KG1 (cell line): ENCODE measurements around the gene NRG3.

Source experiments
- DNase-seq: peaks from one replicate; lab custom pipeline; 2025; lab: John Stamatoyannopoulos, UW

The NRG3 gene

GRCh38 chr10:82213784-82214183 lies 338.8 kb downstream of the NRG3 start:
- DNase-seq = no peak

- DNase-seq = no peak
Observed at GRCh38 chr10:82221056-82221455, 346.1 kb downstream of the NRG3 start.

DNA sequence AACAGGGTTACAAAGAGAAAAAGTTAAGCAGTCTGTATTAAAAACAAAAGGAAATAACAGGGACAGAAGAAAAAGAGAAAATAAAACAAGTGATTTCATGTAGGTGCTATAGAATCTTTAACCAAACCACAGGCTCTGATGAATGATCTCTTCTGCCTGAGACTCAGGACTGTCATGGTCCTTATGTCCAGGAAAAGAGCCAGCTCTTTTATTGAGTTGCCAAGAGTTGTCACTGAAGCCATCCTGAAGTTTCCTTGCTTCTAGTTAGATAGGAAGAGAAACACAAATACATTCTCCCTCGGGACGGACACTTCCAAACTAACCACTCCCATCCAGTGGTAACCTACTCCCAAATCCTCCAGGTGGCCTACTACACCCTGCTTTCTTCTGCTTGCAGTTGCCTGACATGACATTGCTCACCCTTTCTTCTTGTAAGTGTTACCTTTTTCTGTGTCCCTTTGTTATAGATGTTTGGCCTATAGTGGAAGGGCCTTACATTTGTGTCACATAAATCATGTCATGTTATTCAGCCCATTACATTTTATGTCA lies 346.7 kb downstream of the NRG3 start:
- no peak for DNase-seq

DNA sequence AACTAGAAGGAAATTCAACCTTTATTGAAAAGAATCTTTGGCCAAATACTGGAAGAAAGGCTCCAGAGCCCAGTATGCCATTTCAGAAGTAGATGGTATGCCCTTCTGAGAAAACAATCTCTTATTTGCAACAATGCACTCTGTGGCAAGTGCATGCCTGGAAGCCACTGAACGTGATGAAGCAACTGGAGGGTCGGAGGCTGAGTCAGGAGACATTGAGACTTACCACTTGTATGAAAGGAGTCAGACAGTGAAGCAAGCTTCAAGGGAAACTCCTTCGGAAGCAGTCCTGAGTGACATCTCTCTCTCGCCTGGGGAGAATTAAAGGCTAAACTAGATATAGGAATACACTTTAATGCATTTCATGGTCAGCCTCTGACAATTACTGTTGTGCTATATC lies 353.7 kb downstream of the NRG3 start:
- no peak for DNase-seq

DNA sequence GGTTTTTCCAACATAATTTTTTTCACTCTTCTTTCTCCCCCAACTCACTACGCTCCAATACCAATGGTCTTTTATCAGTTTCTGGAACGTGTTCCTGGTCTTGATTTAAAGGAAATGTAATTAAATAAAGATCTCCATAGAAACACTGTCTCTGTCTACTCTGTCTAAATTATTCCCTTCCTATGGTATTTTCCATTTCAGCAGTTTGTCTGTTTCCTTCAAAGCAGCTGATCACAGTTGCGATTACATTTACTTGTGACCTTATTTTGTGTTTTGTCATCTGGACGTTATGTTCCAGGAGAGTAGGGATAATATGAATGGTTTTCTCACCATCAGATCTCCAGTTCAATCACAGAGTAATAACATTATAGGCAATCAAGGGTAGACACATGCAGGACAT lies 359.2 kb downstream of the NRG3 start:
- no peak for DNase-seq

- DNase-seq = no peak
Observed at GRCh38 chr10:82236084-82236731, 361.2 kb downstream of the NRG3 start.

GRCh38 chr10:82238291-82238690 lies 363.3 kb downstream of the NRG3 start:
- DNase-seq = no peak

- no peak for DNase-seq
Observed at GRCh38 chr10:82240408-82240807, 365.4 kb downstream of the NRG3 start.

DNA sequence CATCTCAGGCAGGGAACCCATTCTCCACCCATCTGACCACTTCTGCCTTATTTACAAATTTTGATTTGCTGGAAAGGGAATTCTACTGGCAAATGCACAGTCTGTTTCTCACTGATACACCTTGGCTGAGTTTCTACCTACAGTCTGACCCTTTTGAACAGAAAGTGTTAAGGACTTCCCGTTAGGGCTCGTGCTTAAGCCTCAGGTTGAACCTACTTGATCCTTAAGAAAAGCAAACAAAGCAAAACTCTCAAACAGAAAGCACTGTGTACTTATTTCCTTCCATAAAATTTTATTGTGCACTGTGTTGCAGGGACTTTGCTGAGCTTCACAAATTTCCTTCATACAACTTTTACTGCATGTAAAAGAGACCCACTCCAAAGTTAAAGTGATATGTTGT lies 367.8 kb downstream of the NRG3 start:
- no peak for DNase-seq

DNA sequence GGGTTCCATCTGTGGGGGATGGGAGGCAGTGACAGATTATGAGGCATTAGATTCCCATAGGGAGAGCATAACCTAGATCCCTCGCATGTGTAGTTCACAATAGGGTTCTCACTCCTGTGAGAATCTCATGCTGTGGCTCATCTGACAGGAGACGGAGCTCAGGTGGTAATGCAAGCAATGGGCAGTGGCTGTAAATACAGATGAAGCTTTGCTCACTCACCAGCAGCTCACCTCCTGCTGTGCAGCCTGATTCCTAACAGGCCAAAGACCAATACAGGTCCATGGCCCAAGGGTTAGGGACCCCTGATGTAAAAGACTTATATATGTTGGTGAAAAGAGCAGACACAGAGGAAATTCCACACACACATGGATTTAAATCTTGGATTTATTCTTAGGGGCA lies 370.2 kb downstream of the NRG3 start:
- DNase-seq = no peak

- no peak for DNase-seq
Observed at GRCh38 chr10:82245906-82246560, 371.0 kb downstream of the NRG3 start.

- no peak for DNase-seq
Observed at GRCh38 chr10:82249141-82249540, 374.1 kb downstream of the NRG3 start.

GRCh38 chr10:82251222-82251906 lies 376.4 kb downstream of the NRG3 start:
- DNase-seq = no peak

DNA sequence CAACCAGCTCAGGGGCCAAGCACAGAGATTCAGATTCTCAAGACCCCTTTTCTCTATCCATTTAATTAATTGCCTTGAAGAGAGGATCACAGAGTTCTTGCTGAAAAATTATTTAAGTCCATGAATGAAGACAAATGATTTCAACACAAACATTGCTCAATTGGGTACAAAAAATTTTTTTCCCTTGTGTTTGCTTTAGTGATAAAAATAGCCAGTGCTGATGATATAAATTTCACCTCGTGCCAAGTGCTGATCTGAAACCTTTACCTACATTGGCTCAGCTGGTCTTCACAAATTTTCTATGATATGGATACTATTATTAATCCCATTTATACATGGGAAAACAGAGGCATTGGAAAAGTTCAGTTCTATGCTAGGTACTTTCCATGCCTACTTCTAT lies 377.1 kb downstream of the NRG3 start:
- DNase-seq = no peak

- no peak for DNase-seq
Observed at GRCh38 chr10:82254237-82254636, 379.2 kb downstream of the NRG3 start.

DNA sequence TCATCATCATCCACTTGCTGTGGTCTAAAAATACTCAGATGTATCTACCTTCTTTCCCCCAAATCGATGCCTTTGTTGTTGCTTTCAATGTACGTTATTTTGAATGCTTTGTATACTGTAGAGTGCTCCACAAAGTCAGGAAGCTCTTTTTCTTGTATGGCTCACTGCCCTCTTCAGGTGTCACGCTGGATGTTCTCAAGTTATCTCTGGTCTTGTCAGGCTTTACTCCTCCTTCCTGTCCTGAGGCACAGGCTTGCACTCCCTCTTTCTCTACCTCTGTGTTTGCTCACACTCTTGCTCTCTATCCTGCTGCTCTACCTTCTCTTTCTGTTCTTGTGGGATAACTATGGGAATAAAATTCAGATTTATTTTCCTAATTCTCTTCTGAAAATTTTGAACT lies 381.3 kb downstream of the NRG3 start:
- DNase-seq = no peak

DNA sequence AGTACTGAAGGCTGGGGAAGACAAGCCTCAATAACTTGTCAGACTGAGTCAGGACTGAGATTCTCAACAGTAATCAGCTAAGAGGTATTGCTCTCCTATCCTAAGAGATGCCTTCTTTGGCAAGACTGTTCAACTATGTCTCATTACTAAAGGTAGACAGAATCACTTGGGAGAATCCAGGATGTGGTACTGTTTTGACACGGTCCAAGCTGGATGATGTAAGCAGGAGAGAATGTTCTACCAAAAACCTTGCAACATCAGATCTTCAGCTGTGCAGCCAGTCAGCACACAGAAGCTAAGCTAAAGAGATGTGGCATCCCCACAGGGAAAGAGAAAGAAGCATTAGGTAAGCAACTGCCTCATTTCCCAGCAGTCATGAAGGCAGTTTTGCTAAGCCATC lies 391.4 kb downstream of the NRG3 start:
- no peak for DNase-seq

- DNase-seq = no peak
Observed at GRCh38 chr10:82267014-82267413, 392.0 kb downstream of the NRG3 start.

DNA sequence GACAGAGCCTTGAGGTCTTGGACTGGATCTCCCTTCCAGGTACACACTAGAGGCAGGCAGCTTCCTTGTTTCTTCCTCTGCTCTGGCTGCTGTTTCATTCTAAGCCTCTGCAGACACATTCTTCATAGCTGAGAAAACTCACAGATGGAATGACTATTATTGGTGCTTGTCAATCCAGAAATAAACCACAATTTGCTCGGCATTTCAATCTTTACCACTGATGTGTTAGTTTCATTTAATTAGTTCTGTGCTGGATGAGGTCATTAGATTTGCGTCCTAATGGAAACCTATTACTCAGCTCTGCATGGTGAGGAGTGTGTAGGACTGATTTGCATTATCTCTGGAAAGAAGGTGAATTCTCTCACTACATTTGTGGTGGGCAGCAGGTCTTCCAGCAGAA lies 392.5 kb downstream of the NRG3 start:
- DNase-seq = no peak

DNA sequence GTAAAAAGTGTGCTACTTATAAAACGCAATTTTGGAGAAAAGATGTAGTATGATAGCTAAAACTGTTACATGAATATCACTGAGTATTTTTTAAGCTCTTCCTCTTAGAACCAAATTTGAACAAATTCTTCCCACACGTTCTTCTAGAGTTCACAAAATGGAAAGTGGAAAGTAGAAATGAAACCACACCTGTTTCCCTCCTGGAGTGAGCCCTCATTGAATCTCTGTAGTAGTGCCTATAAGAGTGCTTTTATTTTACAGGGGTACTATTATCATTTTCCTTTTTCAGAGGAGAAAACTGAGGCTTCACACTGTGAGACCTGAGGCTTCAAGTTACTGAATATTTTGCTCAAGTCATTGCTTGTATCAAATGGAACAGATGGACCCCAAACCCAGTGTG lies 393.0 kb downstream of the NRG3 start:
- no peak for DNase-seq

DNA sequence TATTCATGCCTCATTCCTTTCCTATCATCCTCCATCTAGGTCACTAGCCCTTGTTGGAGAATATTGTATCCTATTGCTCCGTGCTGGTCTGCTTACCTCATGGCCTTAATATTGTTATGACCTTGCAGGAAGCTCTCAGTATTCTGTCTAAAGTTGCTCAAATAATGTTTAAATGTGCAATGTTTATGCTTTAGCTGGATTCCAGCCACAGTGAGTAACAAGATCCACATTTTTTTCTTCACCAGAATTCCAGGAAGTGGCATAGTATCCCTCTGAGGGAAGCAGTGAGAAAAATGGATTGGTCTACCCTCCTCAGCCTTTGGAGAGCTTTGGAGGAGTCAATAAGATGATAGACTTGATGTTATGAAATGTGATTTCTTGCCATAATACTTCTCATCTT lies 402.6 kb downstream of the NRG3 start:
- no peak for DNase-seq

GRCh38 chr10:82278401-82279182 lies 403.6 kb downstream of the NRG3 start:
- DNase-seq = no peak
